Stimulated activated CD4-positive, alpha-beta T cell treated with anti-CD3 and anti-CD28 coated beads, Interleukin-1b, Interleukin-23, amount 100 ng/mL, for 24 hours (primary cell): ENCODE measurements around the gene FOXE1.

ENCODE experiments used
- DNase-seq, 4 experiments: peaks; one replicate each; pipeline ENCODE4 v3.0.0-alpha.2; 2020; ENCODE audit warnings: low read depth in 4 of 4, low spot score in 1 of 4

The FOXE1 gene

DNA sequence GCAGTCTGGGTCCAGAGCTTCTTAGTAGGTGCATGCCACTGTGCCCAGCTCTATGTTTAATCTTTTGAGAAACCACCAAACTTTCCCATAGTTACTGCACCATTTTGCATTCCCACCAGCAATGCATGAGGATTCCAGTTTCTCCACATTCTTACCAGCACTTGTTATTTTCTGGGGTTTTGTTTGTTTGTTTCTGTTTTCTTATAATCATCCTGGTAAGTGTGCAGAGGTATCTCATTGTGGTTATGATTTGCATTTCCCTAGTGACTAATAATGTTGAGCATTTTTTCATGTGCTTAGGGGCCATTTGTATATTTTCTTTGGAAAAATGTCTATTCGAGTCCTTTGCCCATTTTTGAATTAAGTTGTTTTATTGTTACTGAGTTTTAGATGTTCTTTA, 11.4 kb downstream of the FOXE1 start:
- DNase-seq = no peak

DNA sequence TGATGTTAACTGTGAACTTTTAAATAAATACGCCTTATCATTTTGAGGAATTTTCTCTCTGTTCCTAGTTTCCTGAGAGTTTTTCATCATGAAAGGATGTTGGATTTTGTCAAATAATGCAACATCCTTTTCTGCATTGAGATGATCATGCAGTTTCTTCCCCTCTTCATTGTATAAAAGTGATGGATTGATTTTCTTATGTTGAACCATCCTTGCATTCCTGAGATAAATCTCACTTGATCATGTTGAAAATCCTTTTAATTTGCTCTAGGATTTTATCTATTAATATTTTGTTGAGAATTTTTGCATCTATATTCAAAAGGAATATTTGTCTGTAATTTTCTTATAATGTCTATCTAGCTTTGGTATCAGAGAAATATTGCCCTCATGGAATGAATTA, 13.3 kb downstream of the FOXE1 start:
- no peak for DNase-seq

DNA sequence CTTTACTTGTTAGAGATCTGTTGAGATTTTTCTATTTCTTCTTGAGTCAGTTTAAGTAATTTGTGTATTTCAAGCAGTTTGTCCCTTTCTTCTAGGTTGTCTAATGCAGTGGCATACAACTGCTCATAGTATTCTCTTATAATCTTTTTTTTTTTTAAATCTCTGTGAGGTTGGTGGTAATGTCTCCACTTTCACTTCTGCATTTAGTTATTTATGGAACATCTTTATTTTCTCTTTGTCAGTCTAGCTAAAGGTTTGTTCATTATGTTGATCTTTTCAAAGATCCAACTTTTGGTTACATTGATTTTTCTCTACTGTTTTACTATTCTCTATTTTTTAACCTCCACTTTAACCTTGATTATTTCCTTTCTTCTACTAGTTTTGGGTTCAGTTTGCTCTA, 13.8 kb downstream of the FOXE1 start:
- DNase-seq = no peak

DNA sequence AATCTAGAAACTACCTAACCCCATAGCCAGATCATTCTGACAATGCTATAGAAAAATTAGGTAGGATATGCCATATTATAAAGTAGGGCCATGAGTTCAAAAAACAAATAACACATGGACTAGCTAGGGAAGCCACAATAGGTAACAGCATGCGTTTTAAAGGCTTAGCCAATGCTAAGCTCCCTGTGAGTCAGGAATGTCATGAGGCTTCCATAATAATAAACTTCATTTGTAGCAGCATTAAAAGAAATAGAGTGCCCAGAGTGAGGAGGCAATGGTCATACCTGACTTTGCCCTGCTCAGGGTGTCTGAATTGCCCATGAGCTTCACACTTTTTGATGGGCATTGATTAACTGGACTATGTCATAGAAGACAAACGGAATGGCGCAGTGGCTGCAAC, 15.8 kb downstream of the FOXE1 start:
- no peak for DNase-seq

DNA sequence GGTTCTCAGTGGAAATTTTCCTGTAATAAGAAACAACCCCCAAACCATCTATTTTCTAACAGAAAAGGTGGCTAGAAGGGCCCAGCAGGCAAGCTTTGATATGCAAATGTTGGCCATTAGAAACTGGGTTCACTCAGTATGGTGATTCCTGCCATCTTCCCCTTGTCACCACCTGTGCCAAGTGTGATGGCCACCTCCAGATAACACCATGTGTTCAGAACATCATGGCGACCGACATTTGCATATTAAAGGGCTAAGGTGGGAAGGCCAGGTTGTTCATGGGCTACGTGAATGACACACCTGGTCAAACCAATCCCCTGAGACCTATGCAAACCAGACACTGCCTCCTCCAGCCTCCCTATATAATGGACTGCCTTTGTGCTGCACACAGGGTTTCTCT, 20.4 kb downstream of the FOXE1 start:
- no peak for DNase-seq

DNA sequence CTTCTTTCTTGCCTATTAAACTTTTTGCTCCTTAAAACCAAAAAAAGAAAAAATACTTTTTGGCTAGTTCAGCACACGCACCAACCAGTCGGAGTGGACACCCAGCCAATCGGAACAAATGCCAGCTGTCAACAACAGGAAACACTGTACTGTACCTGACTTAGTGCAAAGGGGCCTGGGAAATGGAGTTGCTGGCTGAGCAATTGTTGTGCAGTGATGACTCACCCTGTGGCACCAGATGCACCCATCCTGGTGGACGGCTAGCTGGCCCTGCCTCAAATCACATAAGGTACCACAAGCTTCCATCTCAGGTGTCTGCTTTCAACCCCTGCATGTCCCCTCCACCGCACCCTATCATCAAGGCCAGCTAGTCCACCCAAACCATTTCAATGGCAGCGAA, 20.9 kb downstream of the FOXE1 start:
- DNase-seq = no peak

DNA sequence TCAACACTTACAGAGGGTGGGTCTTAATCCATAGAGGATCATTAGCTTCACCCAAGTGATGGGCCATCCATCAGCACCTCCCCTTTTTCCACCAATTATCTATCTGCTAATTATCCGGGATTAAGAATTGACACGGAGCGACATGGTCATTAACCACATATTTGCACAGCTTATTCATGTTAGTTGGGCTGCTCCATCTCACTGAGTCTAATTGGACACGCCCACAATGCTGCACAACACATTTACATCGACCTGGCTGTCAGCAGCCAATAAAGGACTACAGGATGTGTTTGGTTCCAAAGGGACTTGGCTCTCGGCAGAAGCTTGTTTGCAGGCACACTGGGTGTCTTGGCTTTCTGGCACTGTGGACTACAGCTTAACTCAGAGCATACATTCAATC, 21.6 kb downstream of the FOXE1 start:
- no peak for DNase-seq

DNA sequence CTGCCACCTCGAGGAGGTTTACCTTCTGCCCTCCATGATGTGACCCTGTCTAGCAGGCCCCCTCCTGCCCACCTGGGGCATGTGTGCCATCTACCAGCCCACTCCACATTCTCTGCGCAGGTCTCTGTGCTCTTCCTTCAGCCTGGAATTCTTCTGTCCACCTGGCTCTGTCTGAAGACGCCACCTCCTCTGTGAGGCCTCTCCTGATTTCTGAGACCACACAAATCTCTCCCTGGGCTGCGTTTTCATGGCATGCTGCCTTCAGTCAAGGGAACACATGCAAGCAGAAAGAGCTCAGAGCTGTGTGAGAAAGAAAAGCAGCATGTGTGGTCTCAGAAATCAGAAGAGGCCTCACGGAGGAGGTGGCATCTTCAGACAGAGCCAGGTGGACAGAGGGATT, 22.1 kb downstream of the FOXE1 start:
- no peak for DNase-seq

DNA sequence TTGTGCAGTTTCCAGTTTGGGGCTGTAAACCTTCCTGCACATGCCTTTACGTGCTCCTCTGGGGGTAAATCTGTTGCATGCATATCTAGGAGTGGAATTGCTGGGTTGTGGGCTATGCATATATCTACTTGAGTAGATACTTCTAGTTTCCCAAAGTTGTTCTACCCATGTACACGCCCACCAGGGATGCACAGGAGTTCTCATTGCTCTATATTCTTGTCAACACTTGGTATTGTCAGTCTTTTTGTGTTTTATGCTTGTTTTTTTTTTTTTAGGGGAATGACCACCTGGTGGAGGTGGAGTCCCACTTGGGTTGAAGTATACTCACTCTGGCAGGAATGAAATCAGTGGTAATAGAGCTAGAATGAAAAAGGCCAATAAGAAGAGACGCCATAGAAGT, 23.0 kb downstream of the FOXE1 start:
- no peak for DNase-seq

DNA sequence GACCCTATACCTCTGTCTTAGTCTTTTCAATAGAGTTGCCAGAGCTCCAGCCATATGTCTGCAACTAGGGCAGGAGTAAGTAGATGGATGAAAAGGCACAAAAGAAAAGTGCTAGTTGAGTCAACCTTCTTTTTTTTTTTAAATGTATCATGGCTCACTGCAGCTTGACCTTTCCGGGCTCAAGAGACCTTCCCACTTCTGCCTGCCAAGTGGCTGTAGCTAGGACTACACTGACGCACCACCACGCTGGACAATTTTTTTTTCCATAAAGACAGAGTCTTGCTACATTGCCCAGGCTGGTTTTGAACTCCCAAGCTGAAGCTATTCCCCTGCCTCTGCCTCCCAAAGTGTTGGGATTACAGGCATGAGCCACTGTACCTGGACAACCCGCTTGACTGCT, 27.3 kb downstream of the FOXE1 start:
- DNase-seq = no peak

DNA sequence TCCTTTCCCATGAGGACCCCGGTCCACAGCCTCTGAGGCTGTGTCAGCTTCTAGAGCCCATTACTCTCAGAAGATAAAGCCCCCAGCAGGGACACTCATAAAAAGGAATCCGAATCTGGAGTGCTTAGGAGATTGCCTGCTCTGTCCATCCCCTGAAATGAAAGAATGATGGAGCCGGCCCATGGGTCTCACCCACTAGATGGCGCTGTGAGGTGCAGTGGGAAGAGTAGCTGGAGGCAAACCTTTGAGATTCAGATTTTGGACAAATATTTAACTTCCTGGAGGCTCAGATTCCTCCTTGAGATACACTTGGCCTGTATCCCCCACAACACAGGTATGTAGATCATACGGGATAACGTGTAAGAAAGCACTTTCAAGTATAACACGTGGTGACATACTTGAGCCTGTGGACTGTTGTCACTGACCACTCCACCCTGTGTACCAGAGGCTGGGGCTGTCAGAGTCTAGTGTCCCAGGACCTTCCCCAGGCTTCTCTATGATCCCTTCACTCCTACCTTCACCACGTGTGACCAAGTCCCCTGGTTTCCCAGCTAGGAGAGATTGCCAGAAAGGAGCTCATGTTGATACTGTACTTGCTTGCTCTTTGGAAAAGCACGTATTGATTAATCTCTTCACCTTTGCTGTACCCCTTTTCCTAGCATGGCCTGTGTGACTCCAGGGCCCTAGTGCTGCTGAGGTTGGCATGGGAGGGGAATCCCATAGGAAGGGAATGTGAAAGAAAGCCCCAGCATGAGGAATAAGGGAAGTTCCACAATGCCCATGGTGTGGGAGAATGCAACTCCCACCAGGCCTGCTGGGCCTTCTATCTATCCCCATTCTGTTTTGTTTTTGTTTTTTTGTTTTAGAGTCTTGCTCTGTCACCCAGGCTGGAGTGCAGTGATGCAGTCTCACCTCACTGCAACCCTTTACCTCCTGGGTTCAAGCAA, 37.2 kb downstream of the FOXE1 start:
- peak; percentile 30 to 56 (median 54) for DNase-seq

DNA sequence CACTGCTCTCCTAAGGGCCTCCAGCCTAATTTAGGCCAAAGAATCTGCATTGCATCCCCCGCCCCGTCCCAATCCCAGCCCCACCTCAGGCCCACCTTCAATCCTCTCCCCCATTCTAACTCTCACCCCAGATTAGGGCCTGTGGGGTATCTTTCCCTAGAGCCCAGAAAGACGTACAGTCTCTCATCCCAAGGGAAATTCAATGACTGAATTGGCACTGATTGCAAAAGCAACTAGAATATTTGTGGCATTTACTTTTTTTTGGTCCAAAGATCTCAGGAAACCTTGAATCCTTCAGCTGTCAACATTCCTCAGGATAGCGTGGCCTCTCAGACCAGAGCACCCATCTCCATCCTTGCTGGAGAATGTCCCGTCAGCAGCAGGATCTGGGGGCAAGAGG, 38.7 kb downstream of the FOXE1 start:
- DNase-seq = no peak

DNA sequence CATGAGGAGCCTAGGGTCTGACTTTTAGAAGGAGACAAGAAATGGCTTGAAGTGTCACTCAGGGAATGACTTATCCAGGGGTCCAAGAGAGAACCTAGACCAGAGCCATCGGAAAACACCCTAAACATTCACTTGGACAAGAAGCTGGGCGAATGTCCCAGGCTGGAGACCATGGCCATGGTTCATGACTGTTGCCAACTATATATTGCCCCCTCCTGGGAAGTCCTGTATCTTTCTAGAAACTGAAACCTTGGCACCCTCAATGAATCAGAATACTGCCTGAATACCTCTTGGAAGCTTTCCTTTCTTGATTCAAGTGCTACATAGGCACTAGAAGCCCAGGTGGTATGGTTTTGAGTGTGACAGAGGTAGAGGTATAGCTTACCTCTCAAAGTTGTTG, 39.4 kb downstream of the FOXE1 start:
- DNase-seq = no peak

DNA sequence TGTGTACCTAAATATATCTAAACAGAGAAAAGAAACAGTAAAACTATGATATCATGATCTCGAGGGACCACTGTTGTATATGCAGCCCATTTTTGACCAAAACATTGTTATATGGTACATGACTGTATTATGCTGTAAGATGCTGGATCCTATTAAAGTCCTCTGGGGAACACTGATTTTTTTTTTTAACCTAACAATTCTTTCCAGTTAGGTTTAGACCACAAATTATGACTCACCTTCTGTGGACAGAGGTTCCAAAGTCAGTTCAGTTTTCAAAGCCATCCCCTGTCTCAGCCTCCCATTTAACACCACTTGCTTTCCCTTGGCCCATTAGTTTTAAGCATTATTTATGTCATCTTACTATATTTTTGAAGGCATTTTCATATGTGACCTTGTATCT, 42.2 kb downstream of the FOXE1 start:
- no peak for DNase-seq

DNA sequence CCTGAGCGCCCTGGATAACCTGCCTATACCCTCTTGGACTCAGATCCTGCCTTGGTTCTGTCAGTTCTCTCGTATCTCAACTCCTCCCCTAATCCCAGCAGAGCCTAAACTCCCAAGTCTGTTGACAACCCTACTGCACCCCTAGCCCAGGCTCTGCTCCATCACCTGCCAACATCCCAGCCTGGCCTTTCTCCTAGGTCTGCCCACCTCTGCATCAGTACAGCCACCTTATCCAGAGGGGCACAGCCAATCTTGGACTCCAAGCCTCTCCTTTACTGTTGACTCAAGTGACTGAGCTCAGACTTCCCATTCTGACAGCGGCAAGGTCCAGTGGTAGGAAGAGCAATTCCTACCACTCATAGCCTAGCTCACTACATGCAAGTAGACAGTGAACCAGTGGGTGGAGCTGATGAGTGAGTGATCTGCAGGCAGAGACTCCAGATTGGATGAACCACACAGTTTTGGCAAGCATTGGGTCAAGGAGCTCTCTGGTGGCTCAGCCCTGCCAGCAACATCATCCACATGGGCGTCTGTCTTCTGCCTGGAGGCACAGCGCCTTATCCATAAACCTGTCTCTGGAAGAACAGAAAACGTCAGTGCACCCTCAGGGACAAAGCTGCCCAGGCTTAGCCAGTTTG, 42.8 kb downstream of the FOXE1 start:
- DNase-seq = no peak

DNA sequence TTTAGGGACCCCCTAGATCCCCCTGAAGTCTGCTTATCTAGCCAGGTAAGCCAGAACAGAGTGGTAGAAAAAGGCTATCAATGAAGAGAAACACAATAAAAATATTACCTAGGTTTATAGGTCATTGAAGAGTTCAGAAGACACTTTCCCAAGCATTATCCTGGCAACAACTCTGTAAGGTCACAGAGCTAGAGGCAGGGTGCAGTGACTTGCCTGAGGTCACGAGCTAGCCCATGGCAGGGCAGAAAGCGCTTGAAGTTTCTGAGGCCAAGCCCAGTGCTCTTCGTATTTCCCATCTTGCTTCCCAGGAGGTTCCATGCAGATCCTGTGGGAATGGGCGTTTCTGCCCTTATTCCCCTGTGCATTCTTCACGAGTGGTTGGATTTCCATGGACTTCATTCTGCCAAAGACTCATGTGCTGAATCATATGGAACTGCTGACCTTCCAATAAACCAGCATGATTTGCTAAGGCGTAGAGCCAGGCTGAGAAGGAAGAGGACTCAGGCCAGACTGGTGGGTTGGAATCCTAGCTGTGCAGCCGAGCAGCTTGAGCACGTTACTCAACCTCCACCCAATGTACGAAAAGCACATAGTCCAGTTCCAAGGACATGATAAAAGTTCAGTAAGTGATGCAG, 47.2 kb downstream of the FOXE1 start:
- DNase-seq = no peak

DNA sequence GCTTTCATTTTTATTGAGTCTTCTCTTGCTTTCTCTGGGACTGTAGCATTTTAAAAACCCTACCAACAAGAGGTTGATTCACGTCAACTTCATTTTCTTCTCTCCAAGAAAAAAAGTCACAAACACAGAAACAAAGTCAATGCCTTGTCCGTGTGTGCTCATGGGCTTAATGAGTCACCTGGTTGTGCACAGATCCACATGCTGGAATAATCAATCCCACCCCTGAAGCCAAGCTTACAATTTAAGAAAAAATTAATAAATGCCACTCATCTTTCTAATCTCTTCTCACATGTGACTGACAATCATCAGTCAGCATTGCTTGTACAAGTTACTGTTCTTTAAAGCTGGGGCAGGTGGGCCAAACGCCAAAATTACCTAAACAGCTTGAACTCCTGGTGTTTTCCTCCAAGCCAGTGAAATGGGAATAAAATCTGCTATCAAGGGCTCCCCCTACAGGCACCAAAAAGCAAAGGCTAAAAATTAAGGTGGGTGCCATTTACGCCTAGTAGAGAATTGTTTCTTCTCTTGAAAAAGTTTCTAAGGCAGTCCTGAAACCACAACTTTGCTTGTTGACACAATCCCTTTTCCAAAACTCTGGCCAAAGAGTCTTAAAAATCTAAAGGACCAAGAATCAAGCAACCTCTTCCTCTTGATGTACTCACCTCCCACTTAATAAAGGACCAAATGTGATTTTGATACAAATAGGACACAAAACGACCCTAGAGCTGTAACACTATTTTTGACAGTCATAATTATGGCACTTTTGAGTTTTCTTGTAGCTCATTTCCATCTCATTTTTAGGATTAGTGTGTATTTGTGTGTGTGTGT, 47.9 kb downstream of the FOXE1 start:
- no peak for DNase-seq

DNA sequence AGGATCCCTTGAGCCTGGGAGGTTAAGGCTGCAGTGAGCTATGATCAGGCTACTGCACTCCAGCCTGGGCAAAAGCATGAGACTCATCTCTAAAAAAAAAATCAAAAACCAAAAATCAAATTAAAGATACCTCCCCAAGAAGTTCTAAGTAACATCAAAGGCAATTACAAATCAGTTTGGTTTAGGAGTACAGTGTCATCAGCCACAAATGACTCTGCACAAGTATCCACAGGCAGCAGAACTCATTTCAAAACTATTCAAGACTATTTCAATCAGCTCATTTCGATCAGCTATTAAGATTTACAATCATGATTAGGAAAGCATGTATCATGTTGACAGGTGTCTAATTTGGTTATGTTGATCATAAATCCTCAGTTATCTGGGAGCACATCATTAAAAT, 50.2 kb downstream of the FOXE1 start:
- no peak for DNase-seq

DNA sequence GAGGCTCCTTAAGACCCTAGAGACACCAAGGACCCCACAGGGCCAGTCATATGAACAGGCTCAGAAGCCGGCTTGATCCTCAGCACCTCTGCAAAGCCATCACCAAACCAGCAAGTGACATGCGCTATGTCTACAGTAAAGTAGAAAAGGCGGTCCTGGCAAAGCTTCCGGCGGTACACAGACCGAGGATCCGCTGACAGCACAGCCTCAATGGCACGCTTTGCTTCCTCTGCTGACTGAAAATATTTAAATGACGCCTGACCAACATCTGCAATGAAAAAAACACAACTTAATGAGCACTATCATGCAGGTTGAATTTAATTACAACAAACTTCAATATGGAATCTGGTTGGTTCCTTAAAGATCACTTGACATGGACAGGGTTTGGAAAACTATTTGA, 51.7 kb downstream of the FOXE1 start:
- peak in 1 of 4 experiments; percentile 18 for DNase-seq

DNA sequence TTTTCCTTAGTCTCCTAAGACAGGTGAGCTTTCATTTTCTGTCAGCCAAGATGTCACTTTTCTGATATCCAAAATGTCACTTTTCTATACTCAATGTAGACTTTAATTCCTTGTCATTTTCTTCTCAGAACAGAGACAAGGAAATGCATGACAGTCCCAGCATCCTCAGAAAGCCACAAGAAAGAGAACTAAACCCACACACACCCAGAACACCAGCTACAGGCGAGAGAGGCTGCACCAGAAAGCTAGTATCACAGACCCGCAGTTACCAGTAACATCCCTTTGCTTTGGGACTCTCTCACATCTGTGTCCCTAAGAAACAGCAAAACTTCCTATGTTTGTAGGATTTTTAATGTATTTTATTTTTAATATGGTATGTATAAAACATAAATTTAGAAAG, 52.2 kb downstream of the FOXE1 start:
- no peak for DNase-seq
